Brain pericyte (primary cell): Measurements from ENCODE around the gene ABCC5.

Experiments
- DNase-seq: peaks from one replicate; pipeline ENCODE4 v3.0.0-alpha.2; 2012; ENCODE audit warnings: low read depth, low spot score

ABCC5 gene

GRCh38 chr3:183922421-183922820 is 95.3 kb downstream of the ABCC5 start:
- DNase-seq = no peak

DNA sequence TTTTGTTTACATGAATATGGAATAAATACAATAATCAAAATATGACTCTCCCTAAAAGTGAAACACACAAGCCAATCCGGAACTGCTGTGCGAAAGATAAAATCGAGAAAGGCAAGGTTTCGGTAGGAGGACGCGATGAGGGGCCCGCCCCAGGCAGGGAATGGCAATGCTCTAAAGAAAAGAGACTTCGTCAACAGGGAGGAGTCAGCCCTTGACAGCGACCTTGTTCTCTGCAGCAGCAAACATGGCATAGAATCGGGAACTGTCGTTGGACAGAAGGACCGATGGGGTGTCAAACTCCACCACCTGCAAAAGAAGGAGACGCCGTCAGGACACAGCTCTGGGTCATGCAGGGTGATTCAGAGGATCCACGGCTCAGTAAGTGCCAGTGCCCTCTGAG is 96.6 kb downstream of the ABCC5 start:
- no peak for DNase-seq

- DNase-seq = no peak
Observed at GRCh38 chr3:183920416-183920815, 97.3 kb downstream of the ABCC5 start.

GRCh38 chr3:183918178-183918577 is 99.5 kb downstream of the ABCC5 start:
- DNase-seq = no peak

GRCh38 chr3:183917776-183918175 is 99.9 kb downstream of the ABCC5 start:
- no peak for DNase-seq

GRCh38 chr3:183914856-183915255 is 102.8 kb downstream of the ABCC5 start:
- DNase-seq = no peak

DNA sequence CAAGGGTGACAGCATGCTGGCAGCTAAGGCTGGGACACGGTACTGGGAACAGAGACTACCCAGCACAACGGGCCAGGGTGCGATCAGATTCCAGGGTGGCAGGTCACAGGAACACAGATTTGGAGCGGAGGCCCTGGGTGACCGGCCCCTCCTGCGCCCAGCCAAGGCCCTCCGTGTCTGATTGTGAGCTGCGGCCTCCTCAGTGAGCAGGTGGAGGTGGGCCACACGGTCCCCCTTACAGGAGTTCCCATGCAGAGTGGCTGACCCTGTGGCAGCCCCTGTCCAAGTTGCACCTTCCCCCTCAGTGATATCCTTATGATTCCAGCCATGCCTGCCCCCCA is 104.1 kb downstream of the ABCC5 start:
- DNase-seq = no peak

- DNase-seq = no peak
Observed at GRCh38 chr3:183912895-183913579, 104.6 kb downstream of the ABCC5 start.

DNA sequence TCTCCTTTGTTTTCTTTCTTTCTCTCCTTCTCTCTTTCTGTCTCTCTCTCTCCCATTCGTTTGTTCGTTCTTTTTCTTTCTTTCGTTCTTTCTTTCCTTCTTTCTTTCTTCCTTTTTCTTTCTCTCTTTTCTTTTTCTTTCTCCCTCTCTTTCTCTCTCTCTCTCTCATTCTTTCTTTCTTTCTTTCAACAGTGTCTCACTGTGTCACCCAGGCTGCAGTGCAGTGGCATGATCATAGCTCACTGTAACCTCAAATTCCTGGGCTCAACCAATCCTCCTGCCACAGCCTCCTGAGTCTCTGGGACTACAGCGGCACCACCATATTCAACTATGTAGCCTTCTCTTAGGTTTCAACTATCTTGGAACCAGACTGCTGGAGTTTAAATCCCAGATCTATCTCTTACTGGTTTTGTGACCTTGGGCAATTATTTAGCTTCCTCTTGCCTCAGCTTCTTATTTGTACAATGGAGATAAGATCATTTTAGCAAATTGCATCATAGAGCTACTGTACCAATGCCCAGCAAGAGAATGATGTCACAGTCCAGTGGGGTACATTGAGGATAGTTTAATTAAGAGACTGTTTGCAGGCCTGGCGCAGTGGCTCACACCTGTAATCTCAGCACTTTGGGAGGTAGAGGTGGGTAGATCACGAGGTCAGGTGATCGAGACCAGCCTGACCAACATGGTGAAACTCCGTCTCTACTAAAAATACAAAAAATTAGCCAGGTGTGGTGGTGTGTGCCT is 105.7 kb downstream of the ABCC5 start:
- no peak for DNase-seq

DNA sequence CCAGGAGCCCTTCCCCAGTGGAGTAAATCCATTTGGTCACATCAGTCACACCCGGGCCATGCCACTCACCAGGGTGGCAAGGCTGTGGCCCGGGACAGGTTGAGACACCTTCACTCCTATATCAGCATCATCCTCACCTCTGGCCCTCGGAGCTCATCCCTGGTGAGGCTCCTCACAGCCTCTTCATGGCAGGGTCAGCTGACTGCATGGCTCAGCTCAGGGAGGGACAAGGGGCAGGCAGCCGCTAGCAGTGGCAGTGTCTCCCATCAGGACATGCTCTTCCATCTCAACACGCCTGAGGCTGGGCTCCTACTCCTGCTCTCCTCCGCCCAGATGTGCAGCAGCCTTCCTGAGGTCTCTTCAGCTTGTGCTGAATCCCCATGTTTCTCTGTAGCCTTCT is 106.6 kb downstream of the ABCC5 start:
- no peak for DNase-seq

GRCh38 chr3:183909030-183909600 is 108.6 kb downstream of the ABCC5 start:
- no peak for DNase-seq

GRCh38 chr3:183907911-183908331 is 109.8 kb downstream of the ABCC5 start:
- no peak for DNase-seq

- no peak for DNase-seq
Observed at GRCh38 chr3:183907176-183907575, 110.5 kb downstream of the ABCC5 start.

DNA sequence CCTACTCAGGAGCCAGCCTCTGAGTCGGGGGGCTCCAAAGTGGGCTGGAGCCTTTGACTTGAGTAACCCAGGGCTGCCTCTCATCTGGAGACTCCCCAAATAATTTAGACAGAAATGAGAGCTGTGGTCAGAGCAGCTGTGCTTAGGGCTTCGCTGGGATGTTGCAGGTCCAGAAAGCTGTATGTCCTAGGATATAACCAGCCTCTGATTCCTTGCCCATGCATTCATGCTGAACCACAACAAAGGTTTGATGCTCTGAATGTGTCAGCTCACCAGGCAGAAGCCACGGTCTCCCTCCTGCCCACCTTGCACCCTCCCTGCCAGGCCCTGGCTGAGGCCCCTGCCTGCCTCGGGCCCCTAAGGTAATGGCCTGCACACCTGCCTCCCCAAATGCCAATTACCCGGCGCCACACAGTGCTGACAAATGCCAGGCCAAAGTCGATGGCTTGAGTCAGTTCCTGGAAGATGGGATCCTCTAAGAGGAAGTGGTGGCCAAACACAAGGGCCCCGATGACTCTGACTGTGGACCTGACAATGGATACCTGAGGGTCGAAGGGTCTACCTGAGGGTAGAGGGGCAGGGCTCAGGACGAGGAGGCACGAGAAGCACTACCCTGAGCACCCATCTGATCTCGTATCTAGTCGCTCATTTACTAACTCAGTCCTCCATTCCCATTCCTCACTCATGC is 111.3 kb downstream of the ABCC5 start:
- no peak for DNase-seq

- no peak for DNase-seq
Observed at GRCh38 chr3:183904833-183905780, 112.6 kb downstream of the ABCC5 start.

DNA sequence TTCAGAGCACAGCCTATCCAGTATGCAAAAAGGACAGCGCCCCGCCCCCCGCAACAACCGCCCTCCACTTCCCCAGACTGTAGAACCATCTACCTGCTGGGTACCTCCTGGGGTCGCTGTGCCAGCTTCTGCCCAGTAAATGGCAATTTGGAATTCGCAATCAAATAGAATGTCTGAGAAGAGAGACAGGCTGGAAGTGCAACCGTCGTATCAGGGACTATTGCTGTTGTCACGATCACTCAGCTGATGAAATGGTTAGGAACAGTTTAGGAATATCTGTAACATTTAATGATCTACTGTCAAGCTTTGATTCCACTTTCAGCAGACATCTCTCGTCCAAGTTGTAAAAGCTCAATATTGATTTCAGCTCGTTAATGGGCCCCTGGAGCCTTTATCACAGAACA is 119.7 kb downstream of the ABCC5 start:
- no peak for DNase-seq

DNA sequence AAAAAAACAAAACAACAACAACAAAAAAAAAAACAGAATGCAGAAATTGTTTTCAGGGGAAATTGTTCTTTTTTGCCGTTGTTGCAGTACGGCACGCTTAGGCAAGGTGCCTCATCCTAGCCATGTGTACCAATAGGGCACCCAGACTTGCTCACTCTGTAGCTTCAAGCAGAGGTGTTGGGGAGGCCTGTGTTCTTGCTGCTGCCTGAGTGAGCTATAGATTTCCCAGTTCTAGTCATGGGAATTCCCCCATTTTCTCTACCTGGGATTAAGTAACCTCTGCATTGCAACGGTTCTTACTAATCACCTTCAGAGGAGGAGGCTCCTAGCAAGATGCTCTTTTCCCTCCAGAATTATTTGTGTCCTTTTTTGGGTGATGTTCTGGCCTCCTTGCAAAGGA is 120.1 kb downstream of the ABCC5 start:
- no peak for DNase-seq

DNA sequence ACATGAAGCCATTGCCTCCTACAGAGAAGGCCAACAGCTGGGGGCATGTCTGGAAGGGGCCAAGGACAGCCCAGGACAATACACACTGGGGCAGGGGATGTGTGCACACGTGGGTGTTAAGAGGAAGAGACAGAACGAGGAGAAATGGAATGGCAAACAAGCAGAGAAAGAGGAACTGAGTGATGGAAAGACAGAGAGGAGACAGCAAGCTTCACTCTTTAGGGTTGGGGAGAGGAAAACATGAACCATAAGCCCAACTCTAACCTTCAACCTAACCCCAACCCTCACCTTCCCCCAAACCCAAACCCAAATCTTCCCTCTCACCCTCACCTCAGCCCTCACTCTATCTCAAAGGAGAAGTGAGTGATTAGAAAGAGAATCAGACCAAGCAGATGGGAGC is 121.1 kb downstream of the ABCC5 start:
- DNase-seq = no peak

DNA sequence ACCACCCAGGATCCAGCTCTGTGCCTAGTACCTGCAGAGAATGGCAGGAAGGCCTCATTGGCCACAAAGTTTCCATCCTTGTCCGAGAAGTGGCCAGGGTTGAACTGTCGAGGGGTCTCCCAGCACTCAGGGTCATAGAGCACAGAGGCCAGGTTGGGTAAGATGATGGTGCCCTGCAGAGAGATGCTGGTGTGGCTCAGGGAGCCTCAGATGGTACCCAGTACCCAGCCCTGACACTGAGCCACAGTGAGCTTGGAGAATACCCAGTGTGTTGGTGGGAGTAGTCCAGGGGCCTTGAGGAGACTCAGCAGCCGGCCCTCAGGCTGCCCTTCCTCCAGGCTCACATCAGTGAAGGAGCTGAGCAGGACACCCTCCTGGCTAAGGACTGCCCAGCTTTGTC is 121.5 kb downstream of the ABCC5 start:
- DNase-seq = no peak

DNA sequence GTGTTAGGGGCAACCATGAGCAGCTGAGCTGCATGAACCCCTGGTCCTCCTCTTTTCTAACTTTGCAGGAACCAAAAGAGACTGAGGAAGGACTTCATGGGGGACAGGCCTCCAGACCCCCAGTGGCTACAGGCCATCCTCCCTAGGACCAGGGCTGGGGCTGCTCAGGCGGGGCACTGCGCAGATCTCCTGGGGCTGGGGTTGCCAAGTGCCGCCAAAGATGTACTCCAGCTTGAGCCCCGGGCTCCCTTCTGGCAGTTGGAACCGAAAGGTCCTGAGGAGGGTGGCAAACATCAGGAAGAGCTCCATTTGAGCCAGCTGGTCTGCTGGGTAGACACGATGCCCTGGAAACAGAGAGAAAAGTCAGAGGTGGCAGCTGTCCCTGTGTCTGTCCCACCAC is 121.9 kb downstream of the ABCC5 start:
- DNase-seq = no peak

DNA sequence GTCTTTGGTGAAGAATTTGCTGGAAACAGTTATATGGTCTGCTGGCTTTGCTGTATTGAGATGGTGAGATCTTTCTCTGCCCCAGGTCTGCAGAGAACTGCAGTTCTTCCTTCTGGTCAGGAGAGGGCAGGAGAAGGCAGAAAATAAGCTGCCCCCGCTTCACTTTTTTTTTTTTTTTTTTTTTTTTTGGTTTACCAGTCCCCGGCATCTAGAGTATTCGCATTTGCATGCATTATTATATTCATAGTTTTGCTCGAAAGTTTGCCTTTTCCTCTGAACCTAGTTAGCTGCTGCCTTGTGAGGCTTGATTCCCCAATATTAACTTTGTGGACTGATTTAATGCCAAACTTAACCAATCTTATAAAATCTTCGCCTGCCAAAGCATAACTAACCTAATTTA is 122.4 kb downstream of the ABCC5 start:
- no peak for DNase-seq
